22Rv1 (cell line): ENCODE measurements around the gene FLAD1.

ENCODE experiments used
- ZFX ChIP-seq: fragments of 450-650 bp; IDR thresholded peaks from 2 replicates; pipeline ENCODE4 v1.6.1; 2017; ENCODE audit warnings: antibody characterized with exemption, borderline replicate concordance
- TF ChIP-seq, protein P1 (sequence below): fragments of 450-650 bp; IDR thresholded peaks from 2 replicates; pipeline ENCODE4 v1.5.1; 2017; ENCODE audit warnings: mild to moderate bottlenecking

DNA sequence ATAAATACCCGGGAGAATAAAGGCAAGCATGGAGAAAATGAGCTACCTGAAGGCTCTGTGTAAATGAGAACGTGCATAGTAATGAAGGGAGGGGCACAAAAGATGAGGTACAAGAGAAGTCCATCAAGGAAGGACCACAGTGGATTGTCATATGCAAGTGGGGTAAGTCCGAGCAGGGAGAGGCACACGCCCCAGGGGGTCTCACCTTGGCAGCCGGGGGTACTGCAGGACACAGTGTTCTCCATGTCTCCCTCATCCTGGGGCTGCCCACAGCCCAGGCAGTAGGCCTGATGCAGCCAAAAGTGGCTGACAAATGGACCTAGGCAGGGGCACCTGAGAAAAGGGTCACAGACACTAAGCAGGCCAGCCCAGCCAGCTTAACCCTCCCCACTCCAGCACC lies 40.5 kb downstream of the FLAD1 start:
- TF ChIP-seq, protein P1, sequence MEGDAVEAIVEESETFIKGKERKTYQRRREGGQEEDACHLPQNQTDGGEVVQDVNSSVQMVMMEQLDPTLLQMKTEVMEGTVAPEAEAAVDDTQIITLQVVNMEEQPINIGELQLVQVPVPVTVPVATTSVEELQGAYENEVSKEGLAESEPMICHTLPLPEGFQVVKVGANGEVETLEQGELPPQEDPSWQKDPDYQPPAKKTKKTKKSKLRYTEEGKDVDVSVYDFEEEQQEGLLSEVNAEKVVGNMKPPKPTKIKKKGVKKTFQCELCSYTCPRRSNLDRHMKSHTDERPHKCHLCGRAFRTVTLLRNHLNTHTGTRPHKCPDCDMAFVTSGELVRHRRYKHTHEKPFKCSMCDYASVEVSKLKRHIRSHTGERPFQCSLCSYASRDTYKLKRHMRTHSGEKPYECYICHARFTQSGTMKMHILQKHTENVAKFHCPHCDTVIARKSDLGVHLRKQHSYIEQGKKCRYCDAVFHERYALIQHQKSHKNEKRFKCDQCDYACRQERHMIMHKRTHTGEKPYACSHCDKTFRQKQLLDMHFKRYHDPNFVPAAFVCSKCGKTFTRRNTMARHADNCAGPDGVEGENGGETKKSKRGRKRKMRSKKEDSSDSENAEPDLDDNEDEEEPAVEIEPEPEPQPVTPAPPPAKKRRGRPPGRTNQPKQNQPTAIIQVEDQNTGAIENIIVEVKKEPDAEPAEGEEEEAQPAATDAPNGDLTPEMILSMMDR: no peak
- no peak for TF ChIP-seq ZFX
